HG03457 (cell line): Measurements from ENCODE around the gene PIGZ.

Experiments
- ATAC-seq: cut with Tn5 transposase; IDR thresholded peaks from one replicate; pipeline ENCODE4 v1.9.1; 2021; ENCODE audit warnings: moderate number of reproducible peaks; ENCODE audit not compliant: unreplicated experiment

PIGZ gene

DNA sequence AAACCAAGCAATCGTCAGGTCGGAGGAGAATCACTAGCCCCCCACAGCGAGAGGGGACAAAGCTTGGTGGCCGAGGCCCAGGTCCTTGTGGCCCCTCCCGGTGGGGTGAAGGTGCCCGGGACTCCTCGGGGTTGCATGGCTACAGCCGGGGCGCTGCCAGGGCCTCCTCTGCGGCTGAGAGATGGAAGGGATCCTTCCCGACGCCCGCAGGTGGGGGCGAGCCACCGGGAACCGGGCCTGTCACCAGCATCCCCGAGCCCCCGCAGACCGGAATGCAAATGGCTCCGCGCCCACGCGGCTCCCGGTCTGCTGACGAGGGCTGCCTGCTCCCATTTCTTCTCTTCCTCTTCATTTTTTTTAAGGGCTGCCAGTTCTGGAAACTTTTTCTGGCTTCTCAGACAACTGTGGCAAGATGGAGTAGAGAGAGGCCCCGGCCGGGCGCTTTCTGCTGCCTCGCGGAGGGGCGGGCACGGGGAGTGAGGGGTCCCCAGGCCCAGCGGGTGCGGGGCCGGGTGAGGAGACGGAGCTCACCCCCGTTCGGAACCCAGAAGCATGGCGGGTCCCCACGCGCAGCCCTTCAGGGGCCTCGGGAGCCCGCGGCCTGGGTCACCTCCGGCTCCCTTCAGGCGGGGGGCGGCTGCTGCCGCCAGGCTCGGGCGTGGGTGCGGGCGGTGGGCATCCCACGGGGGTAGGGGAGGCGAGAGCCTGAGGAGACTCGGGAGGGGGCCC is 33.5 kb upstream of the PIGZ start:
- no peak for ATAC-seq

DNA sequence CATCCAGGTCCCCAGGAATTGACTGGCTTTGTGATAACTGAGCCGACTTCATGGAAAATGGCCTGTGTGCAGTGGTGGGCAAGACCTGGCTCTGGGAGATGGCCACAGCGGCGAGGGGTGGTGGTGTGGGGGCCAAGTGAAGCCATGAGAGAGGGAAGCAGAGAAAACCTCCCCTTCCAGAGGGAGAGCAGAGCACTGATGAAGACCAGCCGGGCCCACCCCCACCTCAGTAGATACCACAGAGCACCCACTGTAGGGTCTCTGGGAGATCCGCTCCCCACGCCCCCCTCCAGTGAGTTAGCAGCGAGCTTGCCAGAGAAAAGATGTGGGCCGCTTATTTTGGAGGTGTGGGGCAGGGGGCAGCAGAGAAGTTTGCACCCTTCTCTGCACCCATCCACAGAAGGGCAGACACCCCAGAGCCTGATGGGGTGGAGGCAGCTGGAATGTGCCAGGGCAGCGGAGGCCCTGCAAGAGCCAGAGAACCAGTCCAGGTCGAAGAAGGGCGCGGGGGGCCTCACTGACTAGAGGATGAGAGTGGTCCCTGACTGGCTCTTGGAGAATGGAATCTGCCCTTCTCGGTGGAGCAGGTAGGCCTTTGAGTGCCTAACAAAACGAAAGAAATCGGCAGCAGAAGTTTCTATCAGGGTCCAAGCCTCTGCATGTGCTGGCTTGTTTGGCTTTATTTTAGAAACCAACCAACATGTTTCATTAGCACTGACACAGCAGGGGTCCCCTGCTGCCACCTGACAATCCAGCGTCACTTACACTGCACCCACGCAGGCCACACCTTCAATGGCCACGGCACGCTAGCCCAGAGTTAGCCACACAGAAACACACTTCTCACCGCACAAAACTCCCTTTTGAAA is 32.7 kb upstream of the PIGZ start:
- ATAC-seq, result no peak

GRCh38 chr3:197000211-197000610 is 31.6 kb upstream of the PIGZ start:
- ATAC-seq, result no peak

DNA sequence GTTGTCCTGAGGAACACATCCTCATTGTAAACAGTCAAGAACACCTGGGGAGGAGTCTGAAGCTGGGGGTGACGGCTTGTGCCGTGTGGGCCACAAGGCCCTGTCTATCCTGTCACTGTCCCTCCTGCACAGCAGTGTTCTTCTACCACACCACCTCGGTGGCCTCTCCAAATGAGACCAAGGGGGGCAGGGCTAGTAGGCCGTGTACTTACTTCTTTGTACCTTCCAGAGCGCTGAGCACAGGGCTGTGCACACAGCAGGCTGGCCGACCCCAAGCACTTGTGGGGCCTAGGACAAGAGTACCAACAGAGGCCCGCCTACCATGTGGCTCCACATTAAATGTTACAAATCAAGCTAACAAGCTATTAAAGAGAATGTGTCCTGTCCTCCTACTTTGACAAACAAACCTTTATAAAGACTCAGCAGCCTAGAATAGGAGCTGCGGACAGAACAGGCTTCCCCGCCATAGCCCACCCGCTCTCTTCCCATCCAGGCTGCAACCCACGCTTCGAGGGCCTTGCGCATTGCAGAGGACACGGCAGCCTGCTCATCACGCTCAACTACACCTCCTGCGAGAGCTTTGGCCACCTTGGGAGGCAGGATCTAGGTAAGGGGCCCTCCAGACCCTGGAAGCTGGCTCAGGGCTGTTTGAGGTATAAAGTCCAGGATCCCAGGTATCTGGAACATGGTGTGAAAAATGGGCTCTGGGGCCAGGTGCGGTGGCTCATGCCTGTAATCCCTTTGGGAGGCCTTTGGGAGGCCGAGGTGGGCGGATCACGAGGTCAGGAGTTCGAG is 30.5 kb upstream of the PIGZ start:
- no peak for ATAC-seq

GRCh38 chr3:196997311-196997710 is 28.7 kb upstream of the PIGZ start:
- no peak for ATAC-seq

DNA sequence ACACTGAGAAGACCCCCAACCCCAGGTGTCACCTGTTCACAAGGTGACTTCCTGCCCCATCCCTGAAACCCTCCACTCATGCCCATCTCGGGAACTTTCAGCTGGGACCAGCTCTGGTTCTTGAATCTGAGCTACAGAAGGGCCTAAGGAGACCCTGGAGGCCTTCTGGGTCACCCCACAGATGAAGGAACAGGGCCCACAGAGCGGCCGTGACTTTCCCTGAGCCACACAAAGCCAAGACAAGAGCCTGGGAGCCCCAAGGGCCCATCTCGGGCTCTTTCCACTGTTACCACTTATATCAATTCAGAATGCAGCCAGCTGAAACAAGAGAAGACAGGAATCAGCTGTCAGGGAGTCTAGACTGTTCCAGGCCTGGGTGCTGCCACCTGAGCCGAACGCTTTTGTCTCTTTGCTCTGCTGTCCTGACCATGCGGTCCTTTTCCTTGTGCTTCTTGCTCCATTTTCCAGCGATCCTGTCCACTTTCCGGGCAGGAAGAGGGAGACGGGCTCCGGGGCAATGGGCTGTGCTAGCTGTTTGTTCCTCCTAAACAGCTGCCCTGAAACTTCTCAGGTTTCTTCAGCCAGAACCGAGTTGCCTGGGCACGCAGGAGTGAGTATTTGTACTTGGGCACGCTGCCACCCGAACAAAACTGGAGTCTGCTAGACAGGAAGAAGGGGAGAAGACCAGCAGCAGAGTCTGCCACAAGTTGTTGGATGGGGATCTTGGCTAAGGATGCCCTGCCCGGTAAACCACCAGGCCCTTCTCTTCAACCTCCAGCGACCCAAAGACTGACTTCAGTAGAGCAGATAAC is 28.0 kb upstream of the PIGZ start:
- no peak for ATAC-seq

DNA sequence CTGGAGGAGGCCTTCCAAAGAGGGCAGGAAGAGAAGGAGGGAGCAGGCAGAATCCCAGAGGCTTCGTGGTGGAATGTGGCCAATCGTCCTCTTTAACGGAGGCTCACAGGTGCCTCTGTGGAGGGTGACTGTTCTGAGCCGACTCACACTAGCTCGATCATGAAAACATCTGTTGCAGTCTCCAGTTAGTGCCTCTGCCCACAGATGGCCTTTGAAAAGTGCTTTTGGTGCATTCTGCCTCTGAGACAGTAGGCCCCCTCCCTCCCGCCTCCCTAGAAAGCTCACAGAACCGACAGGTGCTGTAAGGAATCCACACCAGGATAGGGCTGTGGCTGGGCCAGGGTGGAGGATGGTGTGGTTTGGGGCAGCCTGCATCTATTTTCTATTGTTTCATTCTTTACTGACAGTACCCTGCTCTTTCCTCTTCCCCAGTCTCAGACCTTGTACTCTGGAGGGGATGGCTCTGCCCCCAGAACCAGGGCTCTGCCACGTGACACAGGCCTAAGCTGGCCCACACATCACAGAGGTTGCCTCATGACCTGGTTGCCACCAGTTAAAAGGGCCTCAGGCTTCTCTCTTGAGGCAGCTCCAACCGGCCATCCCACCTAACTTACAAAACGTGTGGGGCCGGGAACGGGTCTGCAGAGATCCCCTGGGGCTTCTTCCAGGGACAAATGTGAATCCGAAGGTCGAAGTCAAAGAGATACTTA is 27.2 kb upstream of the PIGZ start:
- no peak for ATAC-seq

GRCh38 chr3:196995027-196995426 is 26.4 kb upstream of the PIGZ start:
- no peak for ATAC-seq

DNA sequence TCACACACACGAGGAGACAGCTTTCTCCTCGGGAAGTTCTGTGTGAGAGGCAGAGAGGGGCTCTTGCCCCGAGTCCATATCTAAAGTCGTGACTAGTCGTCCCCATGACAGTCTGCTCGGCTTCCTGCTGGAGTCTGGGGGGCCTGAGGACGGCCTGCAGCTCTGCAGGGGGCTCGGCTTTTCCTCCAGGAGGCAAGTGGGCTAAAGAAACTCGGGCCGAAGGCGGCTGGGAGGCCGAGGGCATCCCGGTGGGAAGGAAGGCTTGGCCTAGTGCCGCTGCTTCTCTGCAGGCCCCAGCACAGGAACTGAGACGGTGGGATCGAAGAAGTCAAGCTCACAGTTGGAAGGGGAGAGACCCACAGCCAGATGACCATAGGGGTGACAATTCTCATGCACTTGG is 25.4 kb upstream of the PIGZ start:
- no peak for ATAC-seq

- ATAC-seq, result no peak
Observed at GRCh38 chr3:196992461-196993065, 23.9 kb upstream of the PIGZ start.

- no peak for ATAC-seq
Observed at GRCh38 chr3:196991581-196992460, 23.2 kb upstream of the PIGZ start.

DNA sequence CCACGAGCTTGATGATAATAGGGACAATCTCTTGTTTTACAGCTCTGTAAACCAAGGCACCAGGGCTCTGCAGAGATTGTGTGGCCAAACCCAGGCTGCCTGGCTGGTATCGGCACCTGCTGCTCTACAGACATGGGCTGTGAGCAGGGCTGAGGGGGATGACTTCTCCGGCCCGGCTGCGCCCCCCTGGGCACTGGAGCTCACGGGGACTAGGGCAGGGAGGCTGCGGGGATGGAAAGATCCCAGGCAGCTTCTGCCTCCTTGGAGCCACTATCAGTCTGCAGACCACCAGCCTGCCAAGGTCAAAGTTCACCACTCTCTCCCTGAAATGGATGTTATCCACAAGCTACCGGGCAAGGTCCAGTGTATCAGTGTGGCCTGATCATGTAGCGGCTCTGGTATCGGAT is 22.0 kb upstream of the PIGZ start:
- ATAC-seq, result no peak

DNA sequence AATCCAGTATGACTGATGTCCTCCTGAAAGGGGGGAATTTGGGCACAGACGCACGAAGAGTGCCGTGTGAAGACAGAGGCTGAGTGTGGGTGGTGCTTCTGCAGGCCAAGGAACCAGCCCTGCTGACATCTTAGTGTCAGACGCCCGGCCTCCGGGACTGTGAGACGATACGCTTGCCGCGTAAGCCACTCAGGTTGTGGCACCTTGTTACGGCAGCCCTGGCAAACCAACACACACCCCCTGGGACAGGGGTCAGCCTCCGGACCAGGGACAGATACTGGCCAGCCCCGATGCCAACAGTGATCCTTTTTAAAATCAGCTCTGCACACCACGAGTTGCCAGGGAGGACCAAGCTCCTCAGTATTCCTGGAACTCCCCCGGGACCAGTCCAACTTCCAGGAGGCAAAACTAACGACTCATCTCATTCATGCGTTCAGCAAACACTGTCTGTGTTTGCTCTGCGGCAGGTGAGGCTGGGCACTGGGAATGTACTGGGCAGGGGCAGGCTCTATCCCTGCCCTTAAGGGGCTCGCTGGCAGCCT is 21.2 kb upstream of the PIGZ start:
- no peak for ATAC-seq

- ATAC-seq, result no peak
Observed at GRCh38 chr3:196988241-196989029, 19.8 kb upstream of the PIGZ start.

DNA sequence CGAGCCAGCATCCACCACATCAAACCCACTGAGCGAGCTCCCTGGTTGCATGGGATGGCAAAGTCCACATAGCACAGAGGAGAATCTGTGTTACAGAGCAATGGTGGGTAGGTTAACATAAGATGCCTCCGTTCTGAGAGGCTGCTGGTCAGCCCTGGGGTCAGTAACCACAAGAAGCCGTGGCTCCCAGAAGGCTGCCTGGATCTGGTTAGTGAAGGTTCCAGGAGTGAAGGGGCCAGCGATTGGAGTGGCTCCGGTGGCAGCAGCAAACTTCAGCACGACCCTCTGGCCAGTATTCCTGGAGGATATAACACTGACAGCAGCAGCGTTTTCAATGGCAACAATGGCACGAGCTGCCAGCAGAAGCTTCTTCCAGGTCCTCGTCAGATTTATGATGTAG is 18.4 kb upstream of the PIGZ start:
- no peak for ATAC-seq

DNA sequence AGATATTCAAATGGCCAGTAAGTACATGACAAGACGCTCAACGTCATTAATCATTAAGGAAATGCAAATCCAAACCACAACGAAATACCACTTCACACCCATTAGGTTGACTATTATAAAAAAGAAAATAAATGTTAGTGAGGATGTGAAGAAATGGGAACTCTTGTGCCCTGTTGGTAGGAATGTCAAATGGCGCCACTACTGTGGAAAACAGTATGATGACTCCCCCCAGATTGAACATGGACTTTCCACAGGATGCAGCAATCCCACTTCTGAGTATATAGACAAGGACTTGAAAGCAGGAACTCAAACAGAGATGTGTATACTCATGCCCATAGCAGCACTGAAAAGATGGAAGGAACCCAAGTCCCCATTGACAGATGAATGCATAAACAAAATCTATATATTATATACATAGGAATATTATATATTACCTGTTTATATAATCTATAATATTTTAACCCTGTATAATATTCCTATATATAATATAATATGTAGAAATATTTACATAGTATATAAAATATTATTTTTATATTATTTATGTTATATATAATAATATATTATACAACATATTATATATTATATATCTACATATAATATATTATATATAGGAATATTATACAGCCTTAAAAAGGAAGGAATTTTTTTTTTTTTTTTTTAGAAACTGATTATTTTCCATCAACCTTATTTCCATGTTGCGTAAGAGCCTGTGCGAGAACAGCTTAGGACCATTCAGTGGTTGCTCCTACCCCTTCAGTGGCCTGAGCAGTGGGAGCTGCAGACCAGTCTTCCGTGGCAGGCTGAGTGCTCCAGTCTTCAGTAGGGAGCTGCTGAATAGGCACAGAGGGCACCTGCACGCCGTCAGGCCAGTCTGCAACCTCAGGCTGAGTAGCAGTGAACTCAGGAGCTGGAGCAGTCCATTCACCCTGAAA is 17.6 kb upstream of the PIGZ start:
- no peak for ATAC-seq

GRCh38 chr3:196985298-196985697 is 16.7 kb upstream of the PIGZ start:
- ATAC-seq, result no peak
